ENCODE measurements around the gene UNC13C. TPM values are rescaled to one million over a fixed set of nuclear protein-coding genes. Genes with fewer than 3 reads are reported as not detected.

UNC13C gene
- total RNA-seq, 4 donors from 2014 or later: under 0.01 to 0.30 (median 0.21) TPM; not detected in 1

- Histone ChIP-seq H3K36me3 (no peaks in the 10 kb centered on the region), H3K4me1 (no peaks in the 10 kb centered on the region), H3K4me3 (no peak overlapping the region), H3K9me3 (no peaks in the 10 kb centered on the region), H3K27ac (no peak overlapping the region), H3K27me3 (no peaks in the 10 kb centered on the region)
- DNase-seq (ENCODE audit: low spot score in 2 of 2): no peak
- WGBS, 2 donors: 67 to 75% methylated on average over 1 of the region's 1 CpG
- TF ChIP-seq CTCF (IDR thresholded peaks at IDR 0.05): no peak
- TF ChIP-seq POLR2A (IDR thresholded peaks at IDR 0.05): no peak
- no peak for TF ChIP-seq EP300 (IDR thresholded peaks at IDR 0.05)
Observed at GRCh38 chr15:54288049-54288448, 309.8 kb downstream of the UNC13C start.

GRCh38 chr15:54289590-54290136, 311.4 kb downstream of the UNC13C start:
- no peaks in the 10 kb centered on the region for H3K4me1 ChIP-seq
- TF ChIP-seq EP300 (IDR thresholded peaks at IDR 0.05) (no peak), CTCF (IDR thresholded peaks at IDR 0.05) (no peak), POLR2A (IDR thresholded peaks at IDR 0.05) (no peak)
- WGBS, 2 donors: 82 to 93% methylated on average over 4 of the region's 4 CpGs

GRCh38 chr15:54298396-54298795, 320.2 kb downstream of the UNC13C start:
- Histone ChIP-seq H3K9me3 (no peaks in the 10 kb centered on the region), H3K4me1 (no peaks in the 10 kb centered on the region), H3K27me3 (no peaks in the 10 kb centered on the region), H3K27ac (no peak overlapping the region), H3K36me3 (no peaks in the 10 kb centered on the region), H3K4me3 (no peak overlapping the region)
- 80 to 86% methylated on average over 3 of the region's 3 CpGs for WGBS, 2 donors
- DNase-seq (ENCODE audit: low spot score in 2 of 2): no peak
- TF ChIP-seq CTCF (IDR thresholded peaks at IDR 0.05) (no peak), EP300 (IDR thresholded peaks at IDR 0.05) (no peak), POLR2A (IDR thresholded peaks at IDR 0.05) (no peak)

More at GRCh38 chr15:54289590-54290136, 311.4 kb downstream of the UNC13C start:
- no peaks in the 10 kb centered on the region for H3K36me3 ChIP-seq
- no peak for DNase-seq (ENCODE audit: low spot score in 2 of 2)
- H3K4me3 ChIP-seq: no peak overlapping the region
- H3K27me3 ChIP-seq: no peaks in the 10 kb centered on the region
- no peak overlapping the region for H3K27ac ChIP-seq
- H3K9me3 ChIP-seq: no peaks in the 10 kb centered on the region

- H3K4me3 ChIP-seq: no peak overlapping the region
- DNase-seq (ENCODE audit: low spot score in 2 of 2): no peak
- TF ChIP-seq CTCF (IDR thresholded peaks at IDR 0.05) (no peak), POLR2A (IDR thresholded peaks at IDR 0.05) (no peak), EP300 (IDR thresholded peaks at IDR 0.05) (no peak)
- no peaks in the 10 kb centered on the region for H3K4me1 ChIP-seq
- H3K27me3 ChIP-seq: no peaks in the 10 kb centered on the region
- H3K9me3 ChIP-seq: no peaks in the 10 kb centered on the region
- H3K27ac ChIP-seq: no peak overlapping the region
- H3K36me3 ChIP-seq: no peaks in the 10 kb centered on the region
- 13 to 37% methylated on average over 3 of the region's 3 CpGs for WGBS, 2 donors
Observed at GRCh38 chr15:54304321-54304720, 326.1 kb downstream of the UNC13C start.

GRCh38 chr15:54305138-54305537, 326.9 kb downstream of the UNC13C start:
- no peak for TF ChIP-seq EP300 (IDR thresholded peaks at IDR 0.05)
- no peak for TF ChIP-seq CTCF (IDR thresholded peaks at IDR 0.05)
- no peak for TF ChIP-seq POLR2A (IDR thresholded peaks at IDR 0.05)
- no peak overlapping the region for H3K27ac ChIP-seq
- DNase-seq (ENCODE audit: low spot score in 2 of 2): no peak
- H3K4me1 ChIP-seq: no peaks in the 10 kb centered on the region
- no peaks in the 10 kb centered on the region for H3K9me3 ChIP-seq
- no peaks in the 10 kb centered on the region for H3K36me3 ChIP-seq
- no peak overlapping the region for H3K4me3 ChIP-seq
- 40 to 79% methylated on average over 1 of the region's 1 CpG for WGBS, 2 donors
- H3K27me3 ChIP-seq: no peaks in the 10 kb centered on the region

All from tibial nerve (tissue), 4 donors.